ENCODE results near the gene PIK3R1.
"Not testable (repeated sequence)": the region's sequence is repeated elsewhere in the genome, so short reads cannot be mapped to it uniquely, and the experiment has no call there.

Gene PIK3R1

GRCh38 chr5:68227532-68228160, 12.1 kb downstream of the PIK3R1 start:
- DNase-seq, result no peak

GRCh38 chr5:68229416-68229815, 13.9 kb downstream of the PIK3R1 start:
- no peak for DNase-seq

GRCh38 chr5:68230285-68230684, 14.7 kb downstream of the PIK3R1 start:
- no peak for DNase-seq

- DNase-seq, result no peak
These were observed 16.0 kb downstream of the PIK3R1 start for GRCh38 chr5:68231414-68232076.

GRCh38 chr5:68232277-68232676, 16.7 kb downstream of the PIK3R1 start:
- DNase-seq, result no peak

GRCh38 chr5:68233075-68233474, 17.5 kb downstream of the PIK3R1 start:
- no peak for DNase-seq

GRCh38 chr5:68235229-68235628, 19.7 kb downstream of the PIK3R1 start:
- not testable (repeated sequence) for DNase-seq

GRCh38 chr5:68237715-68238114, 22.2 kb downstream of the PIK3R1 start:
- DNase-seq, result no peak

- no peak for DNase-seq
These were observed 23.9 kb downstream of the PIK3R1 start for GRCh38 chr5:68239487-68239886.

- DNase-seq, result no peak
These were observed 24.6 kb downstream of the PIK3R1 start for GRCh38 chr5:68240202-68240601.

GRCh38 chr5:68240771-68241170, 25.2 kb downstream of the PIK3R1 start:
- no peak for DNase-seq

- no peak for DNase-seq
These were observed 27.2 kb downstream of the PIK3R1 start for GRCh38 chr5:68242743-68243142.

GRCh38 chr5:68243251-68243650, 27.7 kb downstream of the PIK3R1 start:
- DNase-seq, result no peak

GRCh38 chr5:68243681-68244080, 28.1 kb downstream of the PIK3R1 start:
- no peak for DNase-seq

- DNase-seq, result no peak
These were observed 29.8 kb downstream of the PIK3R1 start for GRCh38 chr5:68245319-68245718.

- DNase-seq, result no peak
These were observed 31.2 kb downstream of the PIK3R1 start for GRCh38 chr5:68246802-68247201.

GRCh38 chr5:68247627-68248026, 32.1 kb downstream of the PIK3R1 start:
- no peak for DNase-seq

- no peak for DNase-seq
These were observed 33.3 kb downstream of the PIK3R1 start for GRCh38 chr5:68248896-68249295.

GRCh38 chr5:68249520-68249919, 34.0 kb downstream of the PIK3R1 start:
- DNase-seq, result no peak

- no peak for DNase-seq
These were observed 35.2 kb downstream of the PIK3R1 start for GRCh38 chr5:68250661-68251298.

GRCh38 chr5:68251386-68251785, 35.8 kb downstream of the PIK3R1 start:
- no peak for DNase-seq

- no peak for DNase-seq
These were observed 36.4 kb downstream of the PIK3R1 start for GRCh38 chr5:68251804-68252522.

Measured in 8988T (cell line).